GM12801 (cell line): ENCODE measurements around the gene DCDC1.

Source experiments
- CTCF ChIP-seq: IDR thresholded peaks from one replicate; pipeline ENCODE4 v1.5.1; 2011; ENCODE audit warnings: control low read depth; ENCODE audit not compliant: insufficient read length; ENCODE audit errors: extremely low read depth

DCDC1 gene

GRCh38 chr11:31102316-31102715 is 267.2 kb downstream of the DCDC1 start:
- no peak for TF ChIP-seq CTCF

- no peak for TF ChIP-seq CTCF
Measured at GRCh38 chr11:31096191-31096805, 273.2 kb downstream of the DCDC1 start.

GRCh38 chr11:31092638-31093037 is 276.9 kb downstream of the DCDC1 start:
- no peak for TF ChIP-seq CTCF

GRCh38 chr11:31089117-31089516 is 280.4 kb downstream of the DCDC1 start:
- TF ChIP-seq CTCF: no peak

GRCh38 chr11:31069447-31070205 is 299.9 kb downstream of the DCDC1 start:
- TF ChIP-seq CTCF: no peak

- no peak for TF ChIP-seq CTCF
Measured at GRCh38 chr11:31060880-31061279, 308.7 kb downstream of the DCDC1 start.

GRCh38 chr11:31059529-31059928 is 310.0 kb downstream of the DCDC1 start:
- no peak for TF ChIP-seq CTCF
